Measurements from ENCODE around the gene NDRG2.

Gene NDRG2

GRCh38 chr14:21003788-21004346 is 21.0 kb downstream of the NDRG2 start:
- TF ChIP-seq, protein P1, sequence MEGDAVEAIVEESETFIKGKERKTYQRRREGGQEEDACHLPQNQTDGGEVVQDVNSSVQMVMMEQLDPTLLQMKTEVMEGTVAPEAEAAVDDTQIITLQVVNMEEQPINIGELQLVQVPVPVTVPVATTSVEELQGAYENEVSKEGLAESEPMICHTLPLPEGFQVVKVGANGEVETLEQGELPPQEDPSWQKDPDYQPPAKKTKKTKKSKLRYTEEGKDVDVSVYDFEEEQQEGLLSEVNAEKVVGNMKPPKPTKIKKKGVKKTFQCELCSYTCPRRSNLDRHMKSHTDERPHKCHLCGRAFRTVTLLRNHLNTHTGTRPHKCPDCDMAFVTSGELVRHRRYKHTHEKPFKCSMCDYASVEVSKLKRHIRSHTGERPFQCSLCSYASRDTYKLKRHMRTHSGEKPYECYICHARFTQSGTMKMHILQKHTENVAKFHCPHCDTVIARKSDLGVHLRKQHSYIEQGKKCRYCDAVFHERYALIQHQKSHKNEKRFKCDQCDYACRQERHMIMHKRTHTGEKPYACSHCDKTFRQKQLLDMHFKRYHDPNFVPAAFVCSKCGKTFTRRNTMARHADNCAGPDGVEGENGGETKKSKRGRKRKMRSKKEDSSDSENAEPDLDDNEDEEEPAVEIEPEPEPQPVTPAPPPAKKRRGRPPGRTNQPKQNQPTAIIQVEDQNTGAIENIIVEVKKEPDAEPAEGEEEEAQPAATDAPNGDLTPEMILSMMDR (IDR thresholded peaks at IDR 0.05), result no peak
- no peak overlapping the region for H3K4me3 ChIP-seq (ENCODE audit: low read depth in 1 of 2, low read length in 1 of 2)
- H3K27ac ChIP-seq, result no peak overlapping the region
- no peaks in the 10 kb centered on the region for H3K36me3 ChIP-seq
- H3K9me3 ChIP-seq, result no peaks in the 10 kb centered on the region
- no peaks in the 10 kb centered on the region for H3K27me3 ChIP-seq
- no peaks in the 10 kb centered on the region for H3K4me1 ChIP-seq (ENCODE audit: control insufficient read depth in 1 of 2, insufficient read depth in 1 of 2, low read depth in 1 of 2, low read length in 1 of 2)

DNA sequence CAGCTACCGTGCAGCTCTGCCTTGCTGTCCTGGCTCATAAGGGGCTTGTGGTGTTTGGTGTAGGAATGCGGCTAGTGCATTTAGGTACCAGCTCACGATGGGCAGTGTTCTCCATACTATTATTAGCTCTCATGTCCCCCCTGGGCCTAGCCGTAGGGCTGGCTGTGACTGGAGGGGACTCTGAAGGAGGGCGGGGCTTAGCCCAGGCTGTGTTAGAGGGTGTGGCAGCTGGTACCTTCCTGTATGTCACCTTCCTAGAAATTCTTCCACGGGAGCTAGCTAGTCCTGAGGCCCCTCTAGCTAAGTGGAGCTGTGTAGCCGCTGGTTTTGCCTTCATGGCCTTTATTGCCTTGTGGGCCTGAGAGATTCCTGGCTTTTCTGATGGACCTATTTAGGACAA is 23.6 kb downstream of the NDRG2 start:
- H3K4me1 ChIP-seq (ENCODE audit: control insufficient read depth in 1 of 2, insufficient read depth in 1 of 2, low read depth in 1 of 2, low read length in 1 of 2), result no peaks in the 10 kb centered on the region
- TF ChIP-seq, protein P1 (IDR thresholded peaks at IDR 0.05), result no peak
- no peaks in the 10 kb centered on the region for H3K27me3 ChIP-seq
- H3K4me3 ChIP-seq (ENCODE audit: low read depth in 1 of 2, low read length in 1 of 2), result no peak overlapping the region
- no peaks in the 10 kb centered on the region for H3K9me3 ChIP-seq
- H3K27ac ChIP-seq, result no peak overlapping the region
- H3K36me3 ChIP-seq, result peaks cover 17% of the 10 kb centered on the region

DNA sequence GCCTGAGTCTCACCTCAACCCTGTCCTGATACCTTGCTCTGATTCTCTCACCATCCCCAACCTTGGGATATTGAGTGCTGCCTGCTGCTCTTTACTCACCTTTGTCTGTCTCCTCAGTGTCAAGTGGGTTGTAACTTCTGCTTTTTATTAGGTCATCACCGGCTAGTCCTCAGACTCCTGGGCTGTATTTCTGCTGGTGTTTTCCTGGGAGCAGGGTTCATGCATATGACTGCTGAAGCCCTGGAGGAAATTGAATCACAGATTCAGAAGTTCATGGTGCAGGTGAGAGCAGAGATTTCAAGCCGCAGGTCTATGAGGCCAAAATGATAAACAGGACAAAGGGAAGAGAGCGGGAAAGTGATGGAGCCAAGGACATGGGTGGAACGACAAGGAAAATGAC is 25.3 kb downstream of the NDRG2 start:
- Histone ChIP-seq H3K9me3 (no peaks in the 10 kb centered on the region), H3K4me1 (ENCODE audit: control insufficient read depth in 1 of 2, insufficient read depth in 1 of 2, low read depth in 1 of 2, low read length in 1 of 2) (no peaks in the 10 kb centered on the region), H3K27me3 (no peaks in the 10 kb centered on the region), H3K27ac (no peak overlapping the region), H3K4me3 (ENCODE audit: low read depth in 1 of 2, low read length in 1 of 2) (no peak overlapping the region), H3K36me3 (peaks cover 34% of the 10 kb centered on the region)
- TF ChIP-seq, protein P1 (IDR thresholded peaks at IDR 0.05), result no peak

- Histone ChIP-seq H3K36me3 (peaks cover 41% of the 10 kb centered on the region), H3K4me1 (ENCODE audit: control insufficient read depth in 1 of 2, insufficient read depth in 1 of 2, low read depth in 1 of 2, low read length in 1 of 2) (no peaks in the 10 kb centered on the region), H3K9me3 (no peaks in the 10 kb centered on the region), H3K4me3 (ENCODE audit: low read depth in 1 of 2, low read length in 1 of 2) (no peak within 1 kb of the TSS), H3K27ac (no peak within 1 kb of the TSS), H3K27me3 (no peaks in the 10 kb centered on the region)
- TF ChIP-seq, protein P1 (IDR thresholded peaks at IDR 0.05), result no peak
Measured at GRCh38 chr14:20998674-20999366, 26.0 kb downstream of the NDRG2 start, which contains the start of gene SLC39A2. Gene SLC39A2 (plus strand): TSS chr14:20999293. CDS start chr14:20999447, 154 bp downstream.

GRCh38 chr14:20998139-20998538 is 26.7 kb downstream of the NDRG2 start:
- no peak overlapping the region for H3K4me3 ChIP-seq (ENCODE audit: low read depth in 1 of 2, low read length in 1 of 2)
- no peaks in the 10 kb centered on the region for H3K4me1 ChIP-seq (ENCODE audit: control insufficient read depth in 1 of 2, insufficient read depth in 1 of 2, low read depth in 1 of 2, low read length in 1 of 2)
- H3K36me3 ChIP-seq, result peaks cover 48% of the 10 kb centered on the region
- no peaks in the 10 kb centered on the region for H3K9me3 ChIP-seq
- no peak overlapping the region for H3K27ac ChIP-seq
- TF ChIP-seq, protein P1 (IDR thresholded peaks at IDR 0.05), result no peak
- no peaks in the 10 kb centered on the region for H3K27me3 ChIP-seq
